HepG2 (cell line): ENCODE results near the gene ZNF541. TPM values are rescaled to one million over a fixed set of nuclear protein-coding genes. Genes with fewer than 3 reads are reported as not detected.

ENCODE experiments used
- ARID5B ChIP-seq: IDR thresholded peaks from 2 replicates; pipeline ENCODE4 v1.4.0; 2020; ENCODE audit warnings: mild to moderate bottlenecking, missing genetic modification reagents
- BCL6 ChIP-seq: IDR thresholded peaks from 2 replicates; pipeline ENCODE4 v1.6.1; 2016; ENCODE audit warnings: missing genetic modification reagents, missing compliant biosample characterization
- DBP ChIP-seq: sonication (generic); formaldehyde crosslinking; IDR thresholded peaks from 2 replicates; pipeline ENCODE4 v1.4.0; 2020; ENCODE audit warnings: missing genetic modification reagents; ENCODE audit errors: not compliant biosample characterization
- ESRRA ChIP-seq: sonication (generic); formaldehyde crosslinking; IDR thresholded peaks from 2 replicates; pipeline ENCODE4 v1.5.1; 2020; ENCODE audit warnings: mild to moderate bottlenecking, low read depth, missing genetic modification reagents
- EZH2 ChIP-seq: conservative IDR thresholded peaks from 2 replicates; pipeline ENCODE4 v1.6.1; 2012; ENCODE audit warnings: mild to moderate bottlenecking, low read depth, low read length, moderate library complexity
- FOSL2 ChIP-seq: sonication (generic); formaldehyde crosslinking; IDR thresholded peaks from 2 replicates; pipeline ENCODE4 v1.4.0; 2020; ENCODE audit warnings: missing genetic modification reagents
- HNF4A ChIP-seq: sonication (generic); formaldehyde crosslinking; IDR thresholded peaks from 2 replicates; pipeline ENCODE4 v1.4.0; 2020; ENCODE audit warnings: missing genetic modification reagents
- LCORL ChIP-seq, 2 experiments: fragments of 450-650 bp in 1 of 2; sonication (generic) in 1 of 2; formaldehyde crosslinking in 1 of 2; IDR thresholded peaks; 2 replicates each; pipeline versions ENCODE4 v1.5.0 to v1.6.1; 2017 to 2020; ENCODE audit warnings: antibody characterized with exemption in 1 of 2, missing genetic modification reagents in 1 of 2
- MED8 ChIP-seq: sonication (generic); formaldehyde crosslinking; IDR thresholded peaks from 2 replicates; pipeline ENCODE4 v1.8.1; 2023; ENCODE audit warnings: mild to moderate bottlenecking, missing genetic modification reagents; ENCODE audit not compliant: insufficient replicate concordance
- PHB2 ChIP-seq: fragments of 450-650 bp; IDR thresholded peaks from 2 replicates; pipeline ENCODE4 v1.6.1; 2018; ENCODE audit not compliant: partially characterized antibody
- POGK ChIP-seq: sonication (generic); formaldehyde crosslinking; conservative IDR thresholded peaks from 2 replicates; pipeline ENCODE4 v1.8.0; 2022; ENCODE audit warnings: mild to moderate bottlenecking, moderate library complexity, missing genetic modification reagents
- POLR2G ChIP-seq: fragments of 200-400 bp; formaldehyde crosslinking; IDR thresholded peaks from 2 replicates; pipeline ENCODE4 v1.6.1; 2018; ENCODE audit warnings: mild to moderate bottlenecking, low read depth, low read length, moderate library complexity
- PRMT3 ChIP-seq: sonication (generic); formaldehyde crosslinking; IDR thresholded peaks from 2 replicates; pipeline ENCODE4 v1.8.1; 2022; ENCODE audit warnings: low read depth, mild to moderate bottlenecking, moderate library complexity, missing genetic modification reagents, borderline replicate concordance
- ZBTB1 ChIP-seq: sonication (generic); formaldehyde crosslinking; IDR thresholded peaks from 2 replicates; pipeline ENCODE4 v1.4.0; 2020; ENCODE audit warnings: missing genetic modification reagents, borderline replicate concordance
- ZNF136 ChIP-seq: sonication (generic); formaldehyde crosslinking; IDR thresholded peaks from 2 replicates; pipeline ENCODE4 v1.8.1; 2022; ENCODE audit warnings: low read depth, mild to moderate bottlenecking, moderate library complexity, missing genetic modification reagents
- ZNF180 ChIP-seq: sonication (generic); formaldehyde crosslinking; IDR thresholded peaks from 2 replicates; pipeline ENCODE4 v1.4.0; 2020; ENCODE audit warnings: low read depth, missing genetic modification reagents, borderline replicate concordance
- ZNF207 ChIP-seq: fragments of 450-650 bp; IDR thresholded peaks from 2 replicates; pipeline ENCODE4 v1.6.1; 2016; ENCODE audit warnings: antibody characterized with exemption, borderline replicate concordance
- ZNF430 ChIP-seq: sonication (generic); formaldehyde crosslinking; IDR thresholded peaks from 2 replicates; pipeline ENCODE4 v1.9.0; 2021; ENCODE audit warnings: mild to moderate bottlenecking, missing genetic modification reagents
- ZNF589 ChIP-seq: sonication (generic); formaldehyde crosslinking; conservative IDR thresholded peaks from 2 replicates; pipeline ENCODE4 v1.8.0; 2022; ENCODE audit warnings: mild to moderate bottlenecking, moderate library complexity, missing genetic modification reagents
- ZNF660 ChIP-seq: sonication (generic); formaldehyde crosslinking; IDR thresholded peaks from 2 replicates; pipeline ENCODE4 v1.5.1; 2020; ENCODE audit warnings: mild to moderate bottlenecking, low read depth, missing genetic modification reagents, borderline replicate concordance
- ZNF749 ChIP-seq: sonication (generic); formaldehyde crosslinking; IDR thresholded peaks from 2 replicates; pipeline ENCODE4 v1.8.0; 2022; ENCODE audit warnings: mild to moderate bottlenecking, missing genetic modification reagents, moderate library complexity, borderline replicate concordance
- polyA plus RNA-seq, 8 experiments: library from polyadenylated mRNA; depleted of rRNA in 3 of 8; stranded (reverse) in 7 of 8; unstranded in 1 of 8; fragments of >200 nt; fragmentation: Illumina TruSeq in 4 of 8; extraction: Trizol in 4 of 8; gene quantifications; 2 replicates each; pipeline versions ENCODE4 v1.2.1 to v1.2.3, GENCODE V29; 2011 to 2016; ENCODE audit warnings: low read depth in 4 of 8, missing spikeins in 1 of 8, mixed read lengths in 1 of 8; ENCODE audit not compliant: insufficient read depth in 1 of 8
- total RNA-seq, 5 experiments: library from RNA; depleted of rRNA; stranded (reverse); fragments of >200 nt; fragmentation: Illumina TruSeq; extraction: Trizol; gene quantifications; 2 replicates each; pipeline ENCODE4 v1.2.3, GENCODE V29; 2016; ENCODE audit warnings: low read depth in 1 of 5
- TF ChIP-seq, protein P1 (sequence below): sonication (generic); formaldehyde crosslinking; IDR thresholded peaks from 2 replicates; pipeline ENCODE4 v1.4.0; 2020; ENCODE audit warnings: missing genetic modification reagents, borderline replicate concordance

Gene ZNF541
- total and polyA plus RNA-seq, 2 of the 13 experiments (the other 11 are each of a cell fraction or from before 2014, with no cell fraction given) = 0.03 to 0.04 TPM

GRCh38 chr19:47523473-47523872 is 49.5 kb downstream of the ZNF541 start (continued):
- no peak for TF ChIP-seq ZNF749
- no peak for TF ChIP-seq FOSL2
- TF ChIP-seq ZBTB1 (CRISPR knock-in tag) = no peak
- TF ChIP-seq, protein P1, sequence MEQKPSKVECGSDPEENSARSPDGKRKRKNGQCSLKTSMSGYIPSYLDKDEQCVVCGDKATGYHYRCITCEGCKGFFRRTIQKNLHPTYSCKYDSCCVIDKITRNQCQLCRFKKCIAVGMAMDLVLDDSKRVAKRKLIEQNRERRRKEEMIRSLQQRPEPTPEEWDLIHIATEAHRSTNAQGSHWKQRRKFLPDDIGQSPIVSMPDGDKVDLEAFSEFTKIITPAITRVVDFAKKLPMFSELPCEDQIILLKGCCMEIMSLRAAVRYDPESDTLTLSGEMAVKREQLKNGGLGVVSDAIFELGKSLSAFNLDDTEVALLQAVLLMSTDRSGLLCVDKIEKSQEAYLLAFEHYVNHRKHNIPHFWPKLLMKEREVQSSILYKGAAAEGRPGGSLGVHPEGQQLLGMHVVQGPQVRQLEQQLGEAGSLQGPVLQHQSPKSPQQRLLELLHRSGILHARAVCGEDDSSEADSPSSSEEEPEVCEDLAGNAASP = no peak
- no peak for TF ChIP-seq ZNF660 (CRISPR knock-in tag)
- no peak for TF ChIP-seq ZNF180 (CRISPR knock-in tag)
- no peak for TF ChIP-seq DBP (CRISPR knock-in tag)
- TF ChIP-seq MED8 (CRISPR knock-in tag) = no peak
- TF ChIP-seq PHB2 = no peak
- 0 out of 2 replicates have a peak, but pooled peaks have one; percentile 12 for TF ChIP-seq HNF4A (CRISPR knock-in tag)
- TF ChIP-seq POGK = no peak
- no peak for TF ChIP-seq BCL6 (CRISPR knock-in tag)
- peak; percentile 28; the same call in 1 of the 2 replicates for TF ChIP-seq ARID5B (CRISPR knock-in tag)
- TF ChIP-seq PRMT3 (CRISPR knock-in tag) = no peak
- no peak for TF ChIP-seq EZH2
- TF ChIP-seq POLR2G = no peak
- no peak for TF ChIP-seq ZNF136 (CRISPR knock-in tag)
- no peak for TF ChIP-seq ZNF589 (CRISPR knock-in tag)
- TF ChIP-seq LCORL (IDR thresholded peaks at IDR 0.05) = no peak
- TF ChIP-seq LCORL (CRISPR knock-in tag; IDR thresholded peaks at IDR 0.05) = peak; percentile 81
- no peak for TF ChIP-seq ZNF430
- no peak for TF ChIP-seq ESRRA (CRISPR knock-in tag)
- TF ChIP-seq ZNF207 = no peak
